NCI-H1048 (cell line): ENCODE results near the gene RESF1.

Source experiments
- DNase-seq: peaks from one replicate; lab custom pipeline; 2025; lab: John Stamatoyannopoulos, UW

Gene RESF1

DNA sequence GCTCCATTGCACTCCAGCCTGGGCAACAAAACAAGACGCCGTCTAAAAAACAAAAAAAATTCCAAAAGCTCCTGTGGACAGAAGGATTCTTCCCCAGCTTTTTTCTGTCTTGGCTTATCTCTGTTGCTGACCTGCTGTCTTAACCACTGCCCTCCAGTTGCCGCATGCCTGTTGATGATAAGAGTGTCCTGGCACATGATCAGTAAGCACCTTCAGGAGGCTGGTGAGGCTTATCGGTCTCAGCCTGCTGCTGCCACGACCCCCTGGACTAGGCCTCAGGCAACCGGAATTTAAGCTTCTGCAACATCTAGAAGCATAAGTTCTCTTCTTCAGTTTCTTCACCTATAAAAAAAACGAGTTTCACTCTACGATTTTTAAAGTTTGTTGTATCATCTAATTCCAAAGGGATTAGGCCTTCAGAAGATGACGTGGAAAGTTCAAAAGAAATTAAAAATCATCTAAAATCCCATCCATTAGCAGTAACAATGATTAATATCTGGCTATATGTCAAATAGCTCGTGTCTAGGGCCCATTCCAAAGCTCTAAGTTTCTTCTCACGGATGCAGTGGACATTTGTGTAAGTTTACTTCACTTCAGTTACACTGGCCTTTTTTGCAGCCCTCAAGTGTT is 46.4 kb downstream of the RESF1 start:
- no peak for DNase-seq
